Liver (tissue), 3 donors: ENCODE measurements around the gene MOK.

ENCODE experiments used
- SP1 ChIP-seq: IDR thresholded peaks from 2 replicates; pipeline ENCODE4 v1.6.1; 2018; ENCODE audit warnings: antibody characterized with exemption, mild to moderate bottlenecking
- TAF1 ChIP-seq: conservative IDR thresholded peaks from 2 replicates; pipeline ENCODE4 v1.6.1; 2016; ENCODE audit warnings: antibody characterized with exemption, mild to moderate bottlenecking
- TF ChIP-seq, protein P1 (sequence below): fragments of 150-350 bp; IDR thresholded peaks from 2 replicates; pipeline ENCODE4 v1.5.1; 2017; ENCODE audit warnings: improper control_type of control experiment, low read depth, low read length; ENCODE audit not compliant: missing input control
- TF ChIP-seq, protein P2 (sequence below): IDR thresholded peaks from 2 replicates; pipeline ENCODE4 v1.6.1; 2016; ENCODE audit warnings: antibody characterized with exemption, mild to moderate bottlenecking
- TF ChIP-seq, protein P3 (sequence below): IDR thresholded peaks from 2 replicates; pipeline ENCODE4 v1.6.1; 2016; ENCODE audit warnings: antibody characterized with exemption
- TF ChIP-seq, protein P4 (sequence below): IDR thresholded peaks from 2 replicates; pipeline ENCODE4 v1.6.1; 2016; ENCODE audit warnings: antibody characterized with exemption
- TF ChIP-seq, protein P5 (sequence below): IDR thresholded peaks from 2 replicates; pipeline ENCODE4 v1.6.1; 2016; ENCODE audit warnings: antibody characterized with exemption
- donor health status: healthy.
- donor health status: healthy.

DNA sequence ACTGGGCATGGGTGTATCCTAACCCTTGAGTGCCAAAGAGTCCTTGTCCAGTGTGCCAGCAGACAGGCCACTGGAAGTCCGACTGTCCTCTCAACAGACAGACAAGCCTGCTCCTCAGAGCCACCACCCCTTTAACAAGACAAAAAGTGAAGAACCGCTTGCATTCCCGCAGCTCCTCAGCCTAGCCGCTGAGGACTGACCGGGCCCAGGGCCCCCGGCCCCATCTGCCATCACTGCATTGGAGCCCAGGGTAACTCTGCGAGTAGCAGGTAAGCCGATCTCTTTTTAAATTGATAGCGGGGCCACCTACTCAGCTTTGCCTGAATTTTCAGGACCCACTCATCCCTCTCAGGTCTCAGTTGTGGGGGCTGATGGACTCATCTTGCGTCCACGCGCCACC lies 68.9 kb downstream of the MOK start:
- TF ChIP-seq, protein P1, sequence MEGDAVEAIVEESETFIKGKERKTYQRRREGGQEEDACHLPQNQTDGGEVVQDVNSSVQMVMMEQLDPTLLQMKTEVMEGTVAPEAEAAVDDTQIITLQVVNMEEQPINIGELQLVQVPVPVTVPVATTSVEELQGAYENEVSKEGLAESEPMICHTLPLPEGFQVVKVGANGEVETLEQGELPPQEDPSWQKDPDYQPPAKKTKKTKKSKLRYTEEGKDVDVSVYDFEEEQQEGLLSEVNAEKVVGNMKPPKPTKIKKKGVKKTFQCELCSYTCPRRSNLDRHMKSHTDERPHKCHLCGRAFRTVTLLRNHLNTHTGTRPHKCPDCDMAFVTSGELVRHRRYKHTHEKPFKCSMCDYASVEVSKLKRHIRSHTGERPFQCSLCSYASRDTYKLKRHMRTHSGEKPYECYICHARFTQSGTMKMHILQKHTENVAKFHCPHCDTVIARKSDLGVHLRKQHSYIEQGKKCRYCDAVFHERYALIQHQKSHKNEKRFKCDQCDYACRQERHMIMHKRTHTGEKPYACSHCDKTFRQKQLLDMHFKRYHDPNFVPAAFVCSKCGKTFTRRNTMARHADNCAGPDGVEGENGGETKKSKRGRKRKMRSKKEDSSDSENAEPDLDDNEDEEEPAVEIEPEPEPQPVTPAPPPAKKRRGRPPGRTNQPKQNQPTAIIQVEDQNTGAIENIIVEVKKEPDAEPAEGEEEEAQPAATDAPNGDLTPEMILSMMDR: no peak
- TF ChIP-seq, protein P2, sequence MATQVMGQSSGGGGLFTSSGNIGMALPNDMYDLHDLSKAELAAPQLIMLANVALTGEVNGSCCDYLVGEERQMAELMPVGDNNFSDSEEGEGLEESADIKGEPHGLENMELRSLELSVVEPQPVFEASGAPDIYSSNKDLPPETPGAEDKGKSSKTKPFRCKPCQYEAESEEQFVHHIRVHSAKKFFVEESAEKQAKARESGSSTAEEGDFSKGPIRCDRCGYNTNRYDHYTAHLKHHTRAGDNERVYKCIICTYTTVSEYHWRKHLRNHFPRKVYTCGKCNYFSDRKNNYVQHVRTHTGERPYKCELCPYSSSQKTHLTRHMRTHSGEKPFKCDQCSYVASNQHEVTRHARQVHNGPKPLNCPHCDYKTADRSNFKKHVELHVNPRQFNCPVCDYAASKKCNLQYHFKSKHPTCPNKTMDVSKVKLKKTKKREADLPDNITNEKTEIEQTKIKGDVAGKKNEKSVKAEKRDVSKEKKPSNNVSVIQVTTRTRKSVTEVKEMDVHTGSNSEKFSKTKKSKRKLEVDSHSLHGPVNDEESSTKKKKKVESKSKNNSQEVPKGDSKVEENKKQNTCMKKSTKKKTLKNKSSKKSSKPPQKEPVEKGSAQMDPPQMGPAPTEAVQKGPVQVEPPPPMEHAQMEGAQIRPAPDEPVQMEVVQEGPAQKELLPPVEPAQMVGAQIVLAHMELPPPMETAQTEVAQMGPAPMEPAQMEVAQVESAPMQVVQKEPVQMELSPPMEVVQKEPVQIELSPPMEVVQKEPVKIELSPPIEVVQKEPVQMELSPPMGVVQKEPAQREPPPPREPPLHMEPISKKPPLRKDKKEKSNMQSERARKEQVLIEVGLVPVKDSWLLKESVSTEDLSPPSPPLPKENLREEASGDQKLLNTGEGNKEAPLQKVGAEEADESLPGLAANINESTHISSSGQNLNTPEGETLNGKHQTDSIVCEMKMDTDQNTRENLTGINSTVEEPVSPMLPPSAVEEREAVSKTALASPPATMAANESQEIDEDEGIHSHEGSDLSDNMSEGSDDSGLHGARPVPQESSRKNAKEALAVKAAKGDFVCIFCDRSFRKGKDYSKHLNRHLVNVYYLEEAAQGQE: no peak
- TF ChIP-seq SP1: no peak
- TF ChIP-seq, protein P3, sequence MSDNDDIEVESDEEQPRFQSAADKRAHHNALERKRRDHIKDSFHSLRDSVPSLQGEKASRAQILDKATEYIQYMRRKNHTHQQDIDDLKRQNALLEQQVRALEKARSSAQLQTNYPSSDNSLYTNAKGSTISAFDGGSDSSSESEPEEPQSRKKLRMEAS: no peak
- TF ChIP-seq, protein P4, sequence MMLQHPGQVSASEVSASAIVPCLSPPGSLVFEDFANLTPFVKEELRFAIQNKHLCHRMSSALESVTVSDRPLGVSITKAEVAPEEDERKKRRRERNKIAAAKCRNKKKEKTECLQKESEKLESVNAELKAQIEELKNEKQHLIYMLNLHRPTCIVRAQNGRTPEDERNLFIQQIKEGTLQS: no peak
- TF ChIP-seq TAF1: no peak
- TF ChIP-seq, protein P5, sequence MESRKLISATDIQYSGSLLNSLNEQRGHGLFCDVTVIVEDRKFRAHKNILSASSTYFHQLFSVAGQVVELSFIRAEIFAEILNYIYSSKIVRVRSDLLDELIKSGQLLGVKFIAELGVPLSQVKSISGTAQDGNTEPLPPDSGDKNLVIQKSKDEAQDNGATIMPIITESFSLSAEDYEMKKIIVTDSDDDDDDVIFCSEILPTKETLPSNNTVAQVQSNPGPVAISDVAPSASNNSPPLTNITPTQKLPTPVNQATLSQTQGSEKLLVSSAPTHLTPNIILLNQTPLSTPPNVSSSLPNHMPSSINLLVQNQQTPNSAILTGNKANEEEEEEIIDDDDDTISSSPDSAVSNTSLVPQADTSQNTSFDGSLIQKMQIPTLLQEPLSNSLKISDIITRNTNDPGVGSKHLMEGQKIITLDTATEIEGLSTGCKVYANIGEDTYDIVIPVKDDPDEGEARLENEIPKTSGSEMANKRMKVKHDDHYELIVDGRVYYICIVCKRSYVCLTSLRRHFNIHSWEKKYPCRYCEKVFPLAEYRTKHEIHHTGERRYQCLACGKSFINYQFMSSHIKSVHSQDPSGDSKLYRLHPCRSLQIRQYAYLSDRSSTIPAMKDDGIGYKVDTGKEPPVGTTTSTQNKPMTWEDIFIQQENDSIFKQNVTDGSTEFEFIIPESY: no peak
